ENCODE results near the gene MAGEA10. TPM values are rescaled to one million over a fixed set of nuclear protein-coding genes. Genes with fewer than 3 reads are reported as not detected.
"Not testable (repeated sequence)": the region's sequence is repeated elsewhere in the genome, so short reads cannot be mapped to it uniquely, and the experiment has no call there.

MAGEA10 gene
- total RNA-seq (2014; rRNA removed; shearing (Covaris generic)) (not detected in 2 replicates), total RNA-seq (2022) (not detected in 2 replicates), Bru-seq, nascent RNA (not detected), BruChase-seq, experiment 1, labeled RNA remaining after a 6-hour chase (not detected), BruChase-seq, experiment 2, labeled RNA remaining after a 2-hour chase (not detected)
- long read RNA-seq = 0 reads

DNA sequence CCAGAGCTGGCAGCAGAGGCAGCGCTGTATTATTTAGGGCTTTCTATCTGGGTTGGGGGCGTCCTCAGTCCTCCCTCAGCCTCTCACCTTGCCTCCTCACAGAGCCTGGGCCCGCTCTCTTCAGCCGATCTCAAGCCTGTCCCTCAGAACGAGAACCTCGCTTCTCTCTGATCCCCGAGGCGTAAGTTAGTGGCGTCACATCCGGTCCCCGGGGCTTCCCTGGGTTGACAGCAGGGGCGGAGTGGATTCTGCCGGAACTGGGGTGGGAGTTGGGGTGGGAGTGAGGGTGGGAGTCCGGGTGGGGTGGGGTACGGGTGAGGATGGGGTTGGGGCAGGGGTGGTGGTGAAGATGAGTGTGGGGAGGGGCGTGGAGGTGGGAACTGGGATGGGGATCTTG is at the start of gene MAGEA10:
TSS of gene MAGEA10 (minus strand) at position 190 of the 397 bp plus-strand sequence. CDS start 2,957 bp downstream, outside the sequence.
- DNase-seq (ENCODE audit: low spot score) = no peak
- Histone ChIP-seq H3K27ac (ENCODE audit: low read depth, low read length, poor library complexity, severe bottlenecking) (no peak within 1 kb of the TSS), H3K36me3 (ENCODE audit: insufficient read depth, low read length) (no peaks in the 10 kb centered on the region), H3K4me2 (ENCODE audit: low read length) (no peak within 1 kb of the TSS), H3K4me3 (ENCODE audit: low read depth, low read length, poor library complexity, severe bottlenecking) (no peak within 1 kb of the TSS), H4K20me1 (ENCODE audit: insufficient read depth, low read length) (no peaks in the 10 kb centered on the region), H3K79me2 (ENCODE audit: insufficient read depth, low read depth, low read length) (no peaks in the 10 kb centered on the region), H3K9me3 (ENCODE audit: low read length) (no peaks in the 10 kb centered on the region), H3K9me2 (ENCODE audit: insufficient read depth, low read length) (no peaks in the 10 kb centered on the region), H3K4me1 (ENCODE audit: insufficient read depth, low read length, poor library complexity, severe bottlenecking) (no peaks in the 10 kb centered on the region), H2AFZ (ENCODE audit: low read length) (no peak within 1 kb of the TSS)
- no peak for TF ChIP-seq EZH2phosphoT487 (IDR thresholded peaks at IDR 0.05; ENCODE audit: borderline replicate concordance, low read depth, low read length)
- TF ChIP-seq, protein P1, sequence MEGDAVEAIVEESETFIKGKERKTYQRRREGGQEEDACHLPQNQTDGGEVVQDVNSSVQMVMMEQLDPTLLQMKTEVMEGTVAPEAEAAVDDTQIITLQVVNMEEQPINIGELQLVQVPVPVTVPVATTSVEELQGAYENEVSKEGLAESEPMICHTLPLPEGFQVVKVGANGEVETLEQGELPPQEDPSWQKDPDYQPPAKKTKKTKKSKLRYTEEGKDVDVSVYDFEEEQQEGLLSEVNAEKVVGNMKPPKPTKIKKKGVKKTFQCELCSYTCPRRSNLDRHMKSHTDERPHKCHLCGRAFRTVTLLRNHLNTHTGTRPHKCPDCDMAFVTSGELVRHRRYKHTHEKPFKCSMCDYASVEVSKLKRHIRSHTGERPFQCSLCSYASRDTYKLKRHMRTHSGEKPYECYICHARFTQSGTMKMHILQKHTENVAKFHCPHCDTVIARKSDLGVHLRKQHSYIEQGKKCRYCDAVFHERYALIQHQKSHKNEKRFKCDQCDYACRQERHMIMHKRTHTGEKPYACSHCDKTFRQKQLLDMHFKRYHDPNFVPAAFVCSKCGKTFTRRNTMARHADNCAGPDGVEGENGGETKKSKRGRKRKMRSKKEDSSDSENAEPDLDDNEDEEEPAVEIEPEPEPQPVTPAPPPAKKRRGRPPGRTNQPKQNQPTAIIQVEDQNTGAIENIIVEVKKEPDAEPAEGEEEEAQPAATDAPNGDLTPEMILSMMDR (conservative IDR thresholded peaks at IDR 0.05; ENCODE audit: low read length) = no peak
- ChIA-PET CTCF (ENCODE audit: unreplicated experiment) (no interaction called here), POLR2A (interaction anchor here (0.7 kb wide), 1 partner anchor 14 kb away, joined by 3 read pairs; no protein-coding TSS in a partner anchor)
- intact Hi-C loops (cut with micrococcal nuclease; ENCODE audit: unreplicated experiment) = no loop called here
- BruUV-seq (replicated peaks) = no TSS peak

DNA sequence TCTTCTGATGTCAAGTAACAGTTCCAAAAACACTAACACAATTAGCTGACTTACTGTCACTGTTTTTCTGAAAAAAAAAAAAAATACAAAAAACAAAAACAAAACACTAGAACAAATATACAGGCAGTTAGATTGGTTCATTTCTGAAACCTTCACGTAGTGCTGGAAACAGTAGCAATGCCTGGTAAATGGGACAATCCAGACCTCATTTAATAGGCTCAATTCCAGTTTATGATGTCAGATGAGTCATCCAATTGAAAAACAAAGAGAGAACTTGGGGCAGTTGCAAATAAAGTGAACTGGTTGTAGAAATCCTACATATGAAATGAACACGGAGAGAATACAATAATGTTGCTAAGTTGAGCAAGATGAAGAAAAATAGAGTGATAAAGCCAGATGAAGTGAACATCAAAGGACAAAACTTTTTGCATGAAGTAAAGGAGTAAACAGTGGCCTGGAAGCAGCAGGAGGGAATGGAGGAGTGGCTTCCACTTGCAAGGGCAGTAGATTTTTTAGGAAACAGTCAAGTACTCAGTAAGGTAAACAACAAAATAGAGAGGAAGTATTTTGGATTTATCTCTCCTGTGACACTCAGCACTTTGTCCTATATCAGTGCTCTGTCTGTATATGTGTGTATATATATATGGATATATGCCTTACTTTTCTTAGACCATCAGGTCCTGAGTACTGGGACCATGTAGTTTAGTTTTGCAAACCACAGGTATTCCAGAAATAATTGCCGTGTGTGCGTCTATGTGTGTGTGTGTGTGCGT is 39.3 kb upstream of the MAGEA10 start:
- DNase-seq (ENCODE audit: low spot score) = no peak
- CTCF ChIA-PET (ENCODE audit: unreplicated experiment) = no interaction called here
- intact Hi-C loops (cut with micrococcal nuclease; ENCODE audit: unreplicated experiment) = no loop called here
- no peaks in the 10 kb centered on the region for H3K9me3 ChIP-seq (ENCODE audit: low read length)
- TF ChIP-seq EZH2phosphoT487 (IDR thresholded peaks at IDR 0.05; ENCODE audit: borderline replicate concordance, low read depth, low read length) = no peak
- TF ChIP-seq, protein P1 (conservative IDR thresholded peaks at IDR 0.05; ENCODE audit: low read length) = no peak
- no peaks in the 10 kb centered on the region for H4K20me1 ChIP-seq (ENCODE audit: insufficient read depth, low read length)
- POLR2A ChIA-PET = no interaction called here
- H3K9me2 ChIP-seq (ENCODE audit: insufficient read depth, low read length) = no peaks in the 10 kb centered on the region
- no peak overlapping the region for H3K27ac ChIP-seq (ENCODE audit: low read depth, low read length, poor library complexity, severe bottlenecking)
- no peaks in the 10 kb centered on the region for H3K36me3 ChIP-seq (ENCODE audit: insufficient read depth, low read length)
- no peak overlapping the region for H3K4me2 ChIP-seq (ENCODE audit: low read length)
- BruUV-seq (replicated peaks) = no TSS peak
- no peak overlapping the region for H3K4me3 ChIP-seq (ENCODE audit: low read depth, low read length, poor library complexity, severe bottlenecking)
- no peaks in the 10 kb centered on the region for H3K4me1 ChIP-seq (ENCODE audit: insufficient read depth, low read length, poor library complexity, severe bottlenecking)
- H3K79me2 ChIP-seq (ENCODE audit: insufficient read depth, low read depth, low read length) = no peaks in the 10 kb centered on the region
- H2AFZ ChIP-seq (ENCODE audit: low read length) = no peak overlapping the region

DNA sequence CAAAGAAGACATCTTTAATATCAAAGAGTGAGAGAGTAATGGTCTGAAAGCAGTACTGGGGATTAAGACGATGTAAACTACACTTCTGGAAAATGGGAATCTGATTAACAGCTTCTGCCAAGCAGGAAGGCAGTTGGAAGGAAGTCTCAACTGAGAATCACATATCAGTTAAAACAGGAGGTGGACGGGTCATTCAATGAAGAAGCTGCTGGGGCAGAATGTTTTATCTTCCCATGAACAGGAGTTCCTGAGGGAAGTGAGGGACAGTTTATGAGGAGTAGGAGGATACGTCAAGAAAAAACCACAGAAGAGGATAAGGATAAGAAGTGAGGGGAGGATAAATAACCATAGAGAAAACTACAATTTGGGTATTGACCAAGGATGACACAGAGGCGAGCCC is 38.7 kb upstream of the MAGEA10 start:
- no peaks in the 10 kb centered on the region for H3K4me1 ChIP-seq (ENCODE audit: insufficient read depth, low read length, poor library complexity, severe bottlenecking)
- ChIA-PET POLR2A (no interaction called here), CTCF (ENCODE audit: unreplicated experiment) (no interaction called here)
- DNase-seq (ENCODE audit: low spot score) = no peak
- no peaks in the 10 kb centered on the region for H3K36me3 ChIP-seq (ENCODE audit: insufficient read depth, low read length)
- H3K79me2 ChIP-seq (ENCODE audit: insufficient read depth, low read depth, low read length) = no peaks in the 10 kb centered on the region
- no peak for TF ChIP-seq EZH2phosphoT487 (IDR thresholded peaks at IDR 0.05; ENCODE audit: borderline replicate concordance, low read depth, low read length)
- TF ChIP-seq, protein P1 (conservative IDR thresholded peaks at IDR 0.05; ENCODE audit: low read length) = no peak
- no peak overlapping the region for H3K27ac ChIP-seq (ENCODE audit: low read depth, low read length, poor library complexity, severe bottlenecking)
- H3K9me3 ChIP-seq (ENCODE audit: low read length) = no peaks in the 10 kb centered on the region
- BruUV-seq (replicated peaks) = no TSS peak
- intact Hi-C loops (cut with micrococcal nuclease; ENCODE audit: unreplicated experiment) = no loop called here
- H3K4me3 ChIP-seq (ENCODE audit: low read depth, low read length, poor library complexity, severe bottlenecking) = no peak overlapping the region
- H3K9me2 ChIP-seq (ENCODE audit: insufficient read depth, low read length) = no peaks in the 10 kb centered on the region
- no peak overlapping the region for H2AFZ ChIP-seq (ENCODE audit: low read length)
- H3K4me2 ChIP-seq (ENCODE audit: low read length) = no peak overlapping the region
- H4K20me1 ChIP-seq (ENCODE audit: insufficient read depth, low read length) = no peaks in the 10 kb centered on the region

DNA sequence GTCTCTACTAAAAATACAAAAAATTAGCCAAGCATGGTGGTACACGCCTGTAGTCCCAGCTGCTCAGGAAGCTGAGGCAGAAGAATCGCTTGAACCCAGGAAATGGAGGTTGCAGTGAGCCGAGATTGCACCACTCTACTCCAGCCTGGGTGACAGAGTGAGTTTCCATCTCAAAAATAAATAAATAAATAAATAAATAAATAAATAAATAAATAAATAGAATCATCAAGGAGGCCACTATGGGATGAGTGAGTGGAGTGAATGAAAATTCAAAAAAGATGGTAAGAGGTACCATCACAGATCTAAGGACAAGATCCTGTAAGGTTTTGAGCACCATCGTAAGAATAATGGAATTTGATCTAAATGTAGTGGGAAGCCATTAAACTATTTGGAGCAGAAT is 37.5 kb upstream of the MAGEA10 start:
- POLR2A ChIA-PET; intact Hi-C loops (cut with micrococcal nuclease; ENCODE audit: unreplicated experiment); H3K9me3 ChIP-seq (ENCODE audit: low read length); H3K27ac ChIP-seq (ENCODE audit: low read depth, low read length, poor library complexity, severe bottlenecking); H3K9me2 ChIP-seq (ENCODE audit: insufficient read depth, low read length); BruUV-seq (replicated peaks); H3K4me2 ChIP-seq (ENCODE audit: low read length); H3K4me3 ChIP-seq (ENCODE audit: low read depth, low read length, poor library complexity, severe bottlenecking); H2AFZ ChIP-seq (ENCODE audit: low read length); H4K20me1 ChIP-seq (ENCODE audit: insufficient read depth, low read length); DNase-seq (ENCODE audit: low spot score); CTCF ChIA-PET (ENCODE audit: unreplicated experiment); H3K4me1 ChIP-seq (ENCODE audit: insufficient read depth, low read length, poor library complexity, severe bottlenecking); H3K79me2 ChIP-seq (ENCODE audit: insufficient read depth, low read depth, low read length); H3K36me3 ChIP-seq (ENCODE audit: insufficient read depth, low read length): not testable (repeated sequence)

Measured in OCI-LY7 (cell line).